Neural progenitor cell (in vitro differentiated cells): ENCODE data around the gene ALG12. TPM values are rescaled to one million over a fixed set of nuclear protein-coding genes. Genes with fewer than 3 reads are reported as not detected.
A peak's percentile ranks its signal among the peaks of the same experiment; 100 is the strongest.

Experiments
- DNase-seq: peaks from one replicate; pipeline ENCODE4 v3.0.0-alpha.2; 2016; ENCODE audit warnings: low spot score
- H2AFZ ChIP-seq: fragments of 200-600 bp; sonication (generic); replicated peaks from 2 replicates; pipeline ENCODE4 v1.6.1; 2016; ENCODE audit warnings: antibody characterized with exemption
- H3F3A ChIP-seq: fragments of 200-600 bp; sonication (generic); 2 replicates; pipeline ENCODE4 v1.6.1; 2016; ENCODE audit warnings: antibody characterized with exemption, low read depth
- H3K27ac ChIP-seq: fragments of 200-600 bp; sonication (generic); 2 replicates; pipeline ENCODE4 v1.5.1; 2016; ENCODE audit warnings: mild to moderate bottlenecking
- H3K27me3 ChIP-seq: fragments of 200-600 bp; sonication (generic); 2 replicates; pipeline ENCODE4 v1.6.1; 2016; ENCODE audit warnings: mild to moderate bottlenecking, moderate library complexity
- H3K36me3 ChIP-seq: fragments of 200-600 bp; sonication (generic); 2 replicates; pipeline ENCODE4 v1.5.1; 2016
- H3K4me1 ChIP-seq: fragments of 200-600 bp; sonication (generic); 2 replicates; pipeline ENCODE4 v1.6.1; 2016; ENCODE audit warnings: mixed run types
- H3K4me2 ChIP-seq: fragments of 200-600 bp; sonication (generic); 2 replicates; pipeline ENCODE4 v1.6.1; 2016
- H3K4me3 ChIP-seq: fragments of 200-600 bp; sonication (generic); 2 replicates; pipeline ENCODE4 v1.5.1; 2016
- H3K79me2 ChIP-seq: fragments of 200-600 bp; sonication (generic); 2 replicates; pipeline ENCODE4 v1.6.1; 2016; ENCODE audit warnings: low read depth
- H3K9ac ChIP-seq: fragments of 200-600 bp; sonication (generic); 2 replicates; pipeline ENCODE4 v1.6.1; 2016
- H3K9me3 ChIP-seq: fragments of 200-600 bp; sonication (generic); 2 replicates; pipeline ENCODE4 v1.5.1; 2016; ENCODE audit warnings: low read depth
- H4K20me1 ChIP-seq: fragments of 200-600 bp; sonication (generic); 2 replicates; pipeline ENCODE4 v1.6.1; 2016; ENCODE audit warnings: low read depth
- H3K27ac Mint-ChIP-seq: 3 replicates; pipeline ENCODE4 v1.8.0; 2021; ENCODE audit warnings: mixed read lengths
- H3K27me3 Mint-ChIP-seq: 2 replicates; pipeline ENCODE4 v1.8.0; 2022; ENCODE audit warnings: low read depth, mild to moderate bottlenecking, inconsistent platforms, moderate library complexity, mixed read lengths; ENCODE audit not compliant: insufficient read depth
- H3K36me3 Mint-ChIP-seq: 3 replicates; pipeline ENCODE4 v1.8.0; 2021; ENCODE audit warnings: mixed read lengths
- H3K4me1 Mint-ChIP-seq: 3 replicates; pipeline ENCODE4 v1.8.0; 2021; ENCODE audit warnings: mixed read lengths
- H3K4me3 Mint-ChIP-seq: 3 replicates; pipeline ENCODE4 v1.8.0; 2021; ENCODE audit warnings: mild to moderate bottlenecking, moderate library complexity, mixed read lengths
- H3K9me3 Mint-ChIP-seq: 3 replicates; pipeline ENCODE4 v1.8.0; 2020; ENCODE audit warnings: mixed read lengths
- EZH2 ChIP-seq: fragments of 200-600 bp; sonication (generic); IDR thresholded peaks from 2 replicates; pipeline ENCODE4 v1.6.1; 2017; ENCODE audit warnings: antibody characterized with exemption, mild to moderate bottlenecking, moderate library complexity
- EZH2phosphoT487 ChIP-seq: fragments of 200-600 bp; sonication (generic); IDR thresholded peaks from 2 replicates; pipeline ENCODE4 v1.6.1; 2017; ENCODE audit warnings: antibody characterized with exemption
- total RNA-seq: library from RNA; depleted of rRNA; stranded (reverse); fragments of >200 nt; gene quantifications from 2 replicates; pipeline ENCODE4 v1.2.3, GENCODE V29; 2015; ENCODE audit warnings: low replicate concordance
- TF ChIP-seq, protein P1 (sequence below): fragments of 200-600 bp; sonication (generic); IDR thresholded peaks from 2 replicates; pipeline ENCODE4 v1.5.1; 2017; ENCODE audit warnings: antibody characterized with exemption, mild to moderate bottlenecking

ALG12 gene
- total RNA-seq, 1 donor from 2014 or later = 4.9 TPM

DNA sequence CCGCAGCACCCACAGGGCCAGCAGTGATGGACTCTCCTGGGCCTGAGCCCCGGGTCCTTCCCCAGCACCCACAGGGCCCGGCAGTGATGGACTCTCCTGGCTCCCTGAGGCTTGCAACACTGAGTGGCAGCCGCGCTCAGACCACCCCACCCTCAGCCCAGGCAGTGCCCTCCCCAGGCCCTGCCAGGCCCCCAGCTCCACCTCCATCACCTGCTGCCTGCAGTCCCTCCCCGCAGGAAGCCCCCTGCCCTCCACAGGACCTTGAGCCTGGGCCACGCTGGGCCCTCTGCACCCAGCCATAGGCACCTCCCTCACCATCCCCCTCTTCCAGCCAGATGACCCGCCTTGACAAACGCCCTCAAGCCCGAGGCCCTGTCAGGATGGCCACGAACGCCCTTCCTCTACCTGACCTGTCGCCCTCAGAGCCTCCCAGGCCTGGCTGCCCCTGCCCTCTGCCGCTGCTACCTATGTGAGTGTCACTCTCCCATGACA is 11.4 kb downstream of the ALG12 start:
- Mint-ChIP-seq H3K36me3 (peaks cover 18% of the 10 kb centered on the region), H3K4me1 (peaks cover 3% of the 10 kb centered on the region), H3K9me3 (no peaks in the 10 kb centered on the region), H3K27ac (no peak overlapping the region), H3K27me3 (peaks cover 14% of the 10 kb centered on the region), H3K4me3 (no peak overlapping the region)
- no peak overlapping the region for H3K27ac ChIP-seq
- H3K9me3 ChIP-seq = no peaks in the 10 kb centered on the region
- no peaks in the 10 kb centered on the region for H3K79me2 ChIP-seq
- H3K36me3 ChIP-seq = no peaks in the 10 kb centered on the region
- no peak overlapping the region for H3K4me3 ChIP-seq
- no peak overlapping the region for H2AFZ ChIP-seq
- H3F3A ChIP-seq = peaks cover 13% of the 10 kb centered on the region
- H3K4me2 ChIP-seq = no peak overlapping the region
- no peaks in the 10 kb centered on the region for H4K20me1 ChIP-seq
- no peak overlapping the region for H3K9ac ChIP-seq
- TF ChIP-seq, protein P1, sequence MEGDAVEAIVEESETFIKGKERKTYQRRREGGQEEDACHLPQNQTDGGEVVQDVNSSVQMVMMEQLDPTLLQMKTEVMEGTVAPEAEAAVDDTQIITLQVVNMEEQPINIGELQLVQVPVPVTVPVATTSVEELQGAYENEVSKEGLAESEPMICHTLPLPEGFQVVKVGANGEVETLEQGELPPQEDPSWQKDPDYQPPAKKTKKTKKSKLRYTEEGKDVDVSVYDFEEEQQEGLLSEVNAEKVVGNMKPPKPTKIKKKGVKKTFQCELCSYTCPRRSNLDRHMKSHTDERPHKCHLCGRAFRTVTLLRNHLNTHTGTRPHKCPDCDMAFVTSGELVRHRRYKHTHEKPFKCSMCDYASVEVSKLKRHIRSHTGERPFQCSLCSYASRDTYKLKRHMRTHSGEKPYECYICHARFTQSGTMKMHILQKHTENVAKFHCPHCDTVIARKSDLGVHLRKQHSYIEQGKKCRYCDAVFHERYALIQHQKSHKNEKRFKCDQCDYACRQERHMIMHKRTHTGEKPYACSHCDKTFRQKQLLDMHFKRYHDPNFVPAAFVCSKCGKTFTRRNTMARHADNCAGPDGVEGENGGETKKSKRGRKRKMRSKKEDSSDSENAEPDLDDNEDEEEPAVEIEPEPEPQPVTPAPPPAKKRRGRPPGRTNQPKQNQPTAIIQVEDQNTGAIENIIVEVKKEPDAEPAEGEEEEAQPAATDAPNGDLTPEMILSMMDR = no peak
- no peak for TF ChIP-seq EZH2phosphoT487
- TF ChIP-seq EZH2 = no peak
- H3K27me3 ChIP-seq = no peaks in the 10 kb centered on the region
- DNase-seq = no peak
- no peaks in the 10 kb centered on the region for H3K4me1 ChIP-seq

DNA sequence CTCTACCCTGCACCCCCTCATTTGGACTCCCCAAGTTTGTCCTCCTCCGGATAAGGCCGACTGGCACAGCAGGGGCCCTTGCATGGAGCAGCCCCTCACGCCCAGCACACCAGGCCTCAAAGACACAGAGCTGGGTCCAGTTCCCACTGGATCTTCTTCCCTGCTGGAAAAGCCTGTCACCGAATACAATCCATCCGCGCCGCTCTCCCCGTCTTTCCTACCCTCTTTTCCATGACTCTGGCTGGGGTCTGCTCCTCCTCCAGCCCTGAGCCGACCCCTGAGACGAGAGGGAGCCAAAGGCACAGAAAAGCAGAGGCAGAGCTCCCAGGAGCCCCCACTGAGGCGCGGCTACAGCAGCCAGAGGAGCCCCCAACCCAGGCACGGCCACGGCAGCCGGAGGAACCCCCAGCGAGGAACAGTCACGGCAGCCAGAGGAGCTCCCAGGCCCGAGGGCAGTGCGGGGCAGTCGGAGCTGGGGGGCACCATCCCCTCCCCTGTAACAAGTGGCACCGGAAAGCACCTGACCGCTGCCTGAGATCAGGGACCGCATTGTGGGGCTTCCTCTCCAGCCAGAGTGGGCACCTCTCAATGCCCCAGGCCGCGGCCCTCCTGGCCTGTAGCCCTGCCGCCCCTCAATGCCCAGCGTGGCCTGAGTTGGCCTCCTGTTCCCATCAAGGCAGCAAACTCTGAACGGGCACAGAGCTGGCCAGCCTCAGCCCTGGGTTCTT is 12.0 kb downstream of the ALG12 start:
- no peak overlapping the region for H3K4me2 ChIP-seq
- H3K27ac ChIP-seq = no peak overlapping the region
- DNase-seq = no peak
- Mint-ChIP-seq H3K36me3 (peaks cover 24% of the 10 kb centered on the region), H3K27ac (no peak overlapping the region), H3K27me3 (peaks cover 17% of the 10 kb centered on the region), H3K4me1 (peaks cover 3% of the 10 kb centered on the region), H3K9me3 (no peaks in the 10 kb centered on the region), H3K4me3 (no peak overlapping the region)
- no peak overlapping the region for H2AFZ ChIP-seq
- no peaks in the 10 kb centered on the region for H3K4me1 ChIP-seq
- H3K27me3 ChIP-seq = no peaks in the 10 kb centered on the region
- H3K9ac ChIP-seq = no peak overlapping the region
- H3K4me3 ChIP-seq = no peak overlapping the region
- H3K9me3 ChIP-seq = no peaks in the 10 kb centered on the region
- no peaks in the 10 kb centered on the region for H3K79me2 ChIP-seq
- TF ChIP-seq EZH2 (no peak), EZH2phosphoT487 (no peak)
- TF ChIP-seq, protein P1 = no peak
- H3F3A ChIP-seq = peaks cover 19% of the 10 kb centered on the region
- no peaks in the 10 kb centered on the region for H4K20me1 ChIP-seq
- H3K36me3 ChIP-seq = no peaks in the 10 kb centered on the region

DNA sequence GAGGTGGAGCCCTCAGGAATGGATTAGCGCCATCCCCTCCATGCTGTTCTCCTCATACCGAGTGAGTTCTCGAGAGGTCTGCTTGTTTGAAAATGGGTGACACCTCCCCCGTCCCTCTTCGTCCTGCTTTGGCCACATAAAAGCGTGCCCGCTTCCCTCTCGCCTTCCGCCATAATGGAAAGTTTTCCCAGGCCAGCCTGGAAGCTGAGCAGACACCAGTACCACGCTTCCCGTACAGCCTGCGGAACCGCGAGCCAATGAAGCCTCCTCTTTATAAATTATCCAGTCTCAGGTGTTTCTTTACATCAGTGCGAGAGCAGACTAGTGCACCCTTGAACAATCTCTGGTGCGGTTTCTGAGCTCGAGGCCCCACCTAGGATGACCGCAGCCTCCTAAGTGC is 12.8 kb downstream of the ALG12 start:
- Mint-ChIP-seq H3K9me3 (peaks cover 4% of the 10 kb centered on the region), H3K36me3 (peaks cover 29% of the 10 kb centered on the region), H3K27ac (peak overlapping the region; percentile 57), H3K27me3 (peaks cover 13% of the 10 kb centered on the region), H3K4me1 (peaks cover 7% of the 10 kb centered on the region), H3K4me3 (no peak overlapping the region)
- no peaks in the 10 kb centered on the region for H3K27me3 ChIP-seq
- no peaks in the 10 kb centered on the region for H3K79me2 ChIP-seq
- no peaks in the 10 kb centered on the region for H3K36me3 ChIP-seq
- H2AFZ ChIP-seq = no peak overlapping the region
- no peaks in the 10 kb centered on the region for H4K20me1 ChIP-seq
- H3K9ac ChIP-seq = no peak overlapping the region
- TF ChIP-seq EZH2 (no peak), EZH2phosphoT487 (no peak)
- TF ChIP-seq, protein P1 = no peak
- DNase-seq = no peak
- H3K4me2 ChIP-seq = no peak overlapping the region
- H3K4me3 ChIP-seq = no peak overlapping the region
- peaks cover 23% of the 10 kb centered on the region for H3F3A ChIP-seq
- no peak overlapping the region for H3K27ac ChIP-seq
- no peaks in the 10 kb centered on the region for H3K4me1 ChIP-seq
- H3K9me3 ChIP-seq = no peaks in the 10 kb centered on the region
